HG02885 (cell line): ENCODE results near the gene CAMK2B.
"Not testable (repeated sequence)": the region's sequence is repeated elsewhere in the genome, so short reads cannot be mapped to it uniquely, and the experiment has no call there.

Source experiments
- ATAC-seq: cut with Tn5 transposase; IDR thresholded peaks from one replicate; pipeline ENCODE4 v1.9.1; 2021; ENCODE audit warnings: mild to moderate bottlenecking; ENCODE audit not compliant: unreplicated experiment, poor library complexity

The CAMK2B gene

DNA sequence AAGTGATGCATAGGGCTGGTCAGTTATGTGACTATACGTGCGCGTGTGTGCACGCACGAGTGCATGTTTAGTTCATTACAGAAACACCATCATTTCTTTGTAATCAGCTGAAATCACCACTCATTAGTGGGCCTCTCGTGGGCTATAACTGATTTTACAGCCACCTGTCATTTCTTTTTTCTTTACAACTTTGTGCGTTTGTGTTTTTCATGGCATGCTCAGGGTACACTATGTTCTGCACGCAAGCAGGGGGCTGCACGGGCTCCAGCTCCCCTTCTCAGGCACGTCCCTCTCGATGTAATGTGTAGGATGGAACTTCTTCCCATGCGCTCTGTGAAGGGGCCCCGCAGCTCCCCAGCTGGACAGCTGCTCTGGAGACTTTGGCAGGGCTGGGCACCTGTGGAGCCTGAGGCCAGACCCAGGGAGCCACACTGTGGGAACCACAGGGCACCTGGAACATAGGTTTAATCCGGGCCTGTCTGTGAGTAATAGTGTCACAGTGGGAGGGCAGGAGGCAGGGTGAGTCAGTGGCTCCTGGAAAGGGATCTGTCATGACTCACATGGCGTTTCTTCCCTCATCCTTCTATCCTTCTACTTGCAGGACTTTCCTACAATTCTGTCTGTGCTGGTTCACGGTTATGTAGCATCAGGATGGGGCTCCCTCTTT, 141.1 kb downstream of the CAMK2B start:
- ATAC-seq: no peak

DNA sequence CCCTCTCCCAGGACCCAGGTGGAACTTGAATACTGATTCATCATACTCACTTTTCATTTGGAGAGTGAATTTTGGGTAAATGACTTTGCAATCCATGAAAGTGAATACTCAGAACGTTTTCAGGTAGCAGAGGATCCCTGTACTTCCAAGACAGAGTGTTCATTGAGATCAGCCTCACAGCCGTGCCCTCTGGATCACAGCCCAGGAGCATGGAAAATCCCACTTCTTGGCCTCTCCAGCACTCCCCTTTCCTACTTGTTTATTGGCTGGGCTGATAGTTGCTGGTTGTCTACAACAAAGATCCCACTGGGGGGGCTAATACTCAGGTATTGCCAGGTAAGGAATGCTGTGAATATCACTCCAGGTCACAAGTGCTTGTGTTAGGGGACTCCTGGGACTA, 142.0 kb downstream of the CAMK2B start:
- no peak for ATAC-seq

DNA sequence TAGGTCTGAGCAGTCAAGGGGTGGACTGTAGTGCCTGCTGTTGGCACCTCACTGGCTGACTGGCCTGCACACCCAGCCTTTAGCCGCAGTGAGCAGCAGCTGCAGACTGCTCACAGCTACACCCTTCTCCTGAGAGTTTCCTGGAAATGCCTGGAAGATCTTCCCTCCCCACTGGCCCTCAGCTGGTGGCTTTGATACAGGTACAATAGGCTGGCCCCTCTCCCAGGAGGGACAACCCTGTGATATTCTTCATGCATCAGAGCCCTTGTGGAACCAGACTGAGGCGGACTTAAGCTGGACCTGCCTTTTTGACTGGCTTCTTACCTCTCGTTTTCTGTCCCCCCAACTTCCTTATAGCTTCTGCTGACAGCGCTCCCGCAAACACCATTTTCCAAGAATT, 142.6 kb downstream of the CAMK2B start:
- no peak for ATAC-seq

DNA sequence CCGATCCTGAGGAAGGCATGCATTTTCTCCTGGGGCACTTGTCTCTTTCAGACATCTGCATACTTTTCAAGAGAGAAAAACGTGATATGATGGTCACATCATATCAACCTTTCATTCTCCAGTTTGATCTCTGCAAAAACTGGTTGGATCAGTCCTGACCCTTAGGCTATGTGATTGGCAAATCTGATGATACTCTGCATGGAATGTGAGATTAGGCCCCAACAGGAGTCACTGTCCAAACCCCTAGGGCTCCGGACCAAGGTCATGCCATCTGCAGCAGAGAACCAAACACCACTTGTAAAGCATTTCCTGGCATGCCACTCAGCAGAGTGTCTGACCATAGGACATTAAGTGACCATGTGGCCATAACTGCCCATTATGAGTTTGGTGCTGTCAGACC, 144.8 kb downstream of the CAMK2B start:
- ATAC-seq: no peak

DNA sequence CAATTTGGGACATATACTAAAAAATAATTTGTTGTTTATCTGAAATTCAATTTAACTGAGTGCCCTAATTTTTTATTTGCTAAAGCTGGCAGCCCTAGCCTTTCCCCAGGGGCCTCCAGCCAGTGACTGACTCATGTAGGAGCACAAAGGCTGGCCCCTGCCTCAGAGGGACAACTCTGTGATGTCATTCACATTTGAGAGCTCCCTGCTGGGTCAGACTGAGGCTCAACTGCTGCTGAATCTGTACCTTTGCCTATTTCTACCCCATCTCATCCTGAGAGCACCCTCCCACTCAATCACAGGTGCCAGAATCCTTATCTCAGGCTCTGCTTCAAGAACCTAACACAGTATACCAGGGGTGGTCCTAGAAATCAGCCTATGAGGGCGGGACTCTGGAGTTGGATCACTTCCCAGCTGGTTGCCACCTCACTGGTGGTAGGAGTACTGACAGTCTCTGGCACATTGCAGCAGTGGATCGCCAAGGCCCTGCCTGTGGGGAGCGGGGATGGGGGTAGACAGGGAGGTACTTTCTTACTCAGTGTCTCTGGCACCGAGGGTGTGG, 147.7 kb downstream of the CAMK2B start:
- ATAC-seq: no peak

DNA sequence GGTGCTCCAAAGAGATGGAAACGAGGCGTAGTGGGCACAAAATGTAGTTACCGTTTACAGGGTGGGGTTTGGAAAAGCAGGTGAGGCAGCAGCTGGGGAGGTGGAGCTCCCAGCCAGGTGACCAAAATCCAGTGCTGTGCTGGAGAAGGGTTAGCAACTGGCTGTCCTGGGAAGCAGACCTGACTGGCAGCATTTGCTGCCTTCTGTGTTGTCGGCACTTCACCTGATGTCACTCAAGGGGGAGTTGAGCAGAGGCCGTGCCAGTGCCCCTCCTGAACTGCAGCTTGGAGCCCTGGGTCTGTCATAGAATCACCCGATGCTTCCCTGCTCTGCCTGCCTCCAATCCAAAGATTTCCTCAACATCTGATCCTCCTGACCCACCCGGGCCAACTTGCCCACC, 148.9 kb downstream of the CAMK2B start:
- no peak for ATAC-seq

DNA sequence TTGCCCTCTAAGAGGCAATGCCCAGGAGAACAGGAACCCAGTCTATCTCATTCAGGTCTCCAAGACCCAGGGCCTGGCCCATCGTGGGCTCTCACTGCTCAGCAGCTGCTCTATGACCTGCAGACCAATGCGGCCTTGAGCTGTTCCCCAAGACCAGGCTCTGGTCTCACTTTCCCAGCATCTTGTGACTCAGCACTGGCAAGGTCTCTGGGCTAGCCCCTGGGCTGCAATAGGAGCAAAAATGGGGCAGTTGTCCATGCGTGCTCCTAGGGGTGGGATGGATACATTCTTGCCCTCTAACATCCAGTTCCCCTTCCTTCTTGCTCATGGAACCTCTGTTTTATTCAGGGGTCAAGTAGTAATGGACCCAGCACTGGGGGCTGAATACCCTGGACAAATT, 149.7 kb downstream of the CAMK2B start:
- no peak for ATAC-seq

DNA sequence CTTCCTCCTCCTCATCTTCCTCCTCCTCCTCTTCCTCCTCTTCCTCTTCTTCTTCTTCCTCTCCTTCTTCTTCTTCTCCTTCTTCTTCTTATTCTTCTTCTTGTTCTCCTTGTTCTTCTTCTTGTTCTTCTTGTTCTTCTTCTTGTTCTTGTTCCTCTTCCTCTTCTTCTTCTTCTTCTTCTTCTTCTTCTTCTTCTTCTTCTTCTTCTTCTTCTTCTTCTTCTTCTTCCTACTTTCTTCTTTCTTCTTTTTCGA, 150.8 kb downstream of the CAMK2B start:
- not testable (repeated sequence) for ATAC-seq

DNA sequence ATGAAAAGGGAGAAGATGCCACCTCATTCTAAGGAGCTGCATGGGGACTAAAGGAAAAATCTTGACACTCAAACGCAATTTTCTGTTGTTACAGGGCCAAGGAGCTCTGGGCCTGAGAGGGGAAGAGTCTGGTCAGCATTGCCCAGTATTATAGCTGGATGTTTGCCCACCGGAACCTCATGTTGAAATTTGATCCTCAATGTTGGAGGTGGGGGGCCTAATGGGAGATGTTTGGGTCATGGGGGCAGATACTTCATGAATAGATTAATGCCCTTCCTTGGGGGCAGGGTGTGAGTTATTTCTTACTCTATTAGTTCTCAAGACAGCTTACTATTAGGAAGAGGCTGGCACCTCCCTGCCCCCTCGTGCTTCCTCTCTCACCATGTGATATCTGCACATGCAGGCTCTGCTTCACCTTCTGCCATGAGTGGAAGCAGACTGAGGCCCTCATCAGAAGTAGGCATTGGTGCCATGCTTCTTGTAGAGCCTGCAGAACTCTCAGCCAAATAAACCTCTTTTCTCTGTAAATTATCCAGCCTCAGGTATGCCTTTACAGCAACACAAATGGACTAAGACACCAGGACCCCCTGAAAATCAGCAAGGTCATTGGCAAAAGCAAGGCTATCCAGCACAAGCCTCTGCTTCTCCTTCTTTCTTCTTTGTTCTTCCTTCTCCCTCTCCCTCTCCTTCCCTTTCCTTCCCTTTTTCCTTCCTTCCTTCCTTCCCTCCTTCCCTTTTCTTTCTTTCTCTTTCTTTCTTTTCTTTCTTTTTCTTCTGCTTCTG, 151.3 kb downstream of the CAMK2B start:
- ATAC-seq: no peak

DNA sequence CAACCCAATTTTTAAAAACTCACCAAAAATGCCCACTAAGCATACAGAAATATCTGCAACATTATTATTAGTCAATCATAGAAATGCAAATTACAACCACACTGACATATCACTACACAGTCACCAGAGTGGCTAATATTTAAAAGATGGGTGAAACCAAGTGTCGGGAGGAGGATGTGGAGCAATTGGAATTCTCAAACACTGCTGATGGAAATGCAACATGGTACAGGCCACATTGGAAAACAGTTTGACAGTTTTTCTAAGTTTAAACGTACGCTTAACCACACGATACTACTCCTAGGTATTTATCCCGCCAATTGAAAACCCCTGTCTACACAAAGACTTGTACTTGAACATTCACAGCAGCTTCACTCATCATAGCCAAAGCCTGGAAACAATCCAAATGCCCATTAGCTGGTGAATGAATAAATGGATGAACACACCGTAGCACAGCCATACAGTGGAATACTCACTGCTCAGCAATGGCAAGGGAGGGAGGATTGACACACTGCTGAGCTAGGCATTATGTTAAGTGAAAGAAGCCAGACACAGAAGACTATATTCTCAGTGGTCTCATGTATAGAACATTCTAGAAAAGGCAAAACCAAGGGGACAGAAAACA, 152.5 kb downstream of the CAMK2B start:
- no peak for ATAC-seq

DNA sequence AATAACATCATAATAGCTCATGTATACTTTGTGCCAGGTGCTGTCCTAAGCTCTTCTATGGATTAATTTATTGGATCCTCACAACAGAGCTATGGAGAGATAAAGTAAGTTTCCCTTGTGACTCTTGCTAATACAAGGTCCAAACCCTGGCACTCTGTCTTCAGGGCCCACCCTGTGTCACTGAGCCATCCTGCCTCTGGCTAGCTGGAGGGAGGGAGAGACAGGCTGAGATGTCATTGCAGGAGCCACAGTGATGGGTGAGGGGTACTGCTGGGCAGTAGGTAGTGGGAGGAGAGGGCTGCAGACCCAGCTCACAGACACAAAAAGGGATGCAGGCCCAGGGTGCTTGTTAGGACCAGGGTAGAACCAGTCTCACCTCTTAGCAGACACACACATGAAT, 153.0 kb downstream of the CAMK2B start:
- no peak for ATAC-seq

DNA sequence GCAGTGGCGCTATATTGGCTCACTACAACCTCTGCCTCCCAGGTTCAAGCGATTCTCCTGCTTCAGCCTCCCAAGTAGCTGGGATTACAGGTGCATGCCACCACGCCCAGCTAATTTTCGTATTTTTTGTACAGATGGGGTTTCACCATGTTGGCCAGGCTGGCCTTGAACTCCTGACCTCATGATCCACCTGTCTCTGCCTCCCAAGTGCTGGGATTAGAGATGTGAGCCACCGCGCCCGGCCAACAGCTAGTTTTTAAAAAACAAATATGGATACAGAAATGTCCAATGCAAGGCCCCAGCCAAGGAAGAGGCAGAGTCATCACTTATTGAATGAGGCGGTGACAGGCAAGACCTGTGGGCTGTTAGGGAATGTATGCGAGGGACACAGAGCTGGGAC, 153.5 kb downstream of the CAMK2B start:
- not testable (repeated sequence) for ATAC-seq

DNA sequence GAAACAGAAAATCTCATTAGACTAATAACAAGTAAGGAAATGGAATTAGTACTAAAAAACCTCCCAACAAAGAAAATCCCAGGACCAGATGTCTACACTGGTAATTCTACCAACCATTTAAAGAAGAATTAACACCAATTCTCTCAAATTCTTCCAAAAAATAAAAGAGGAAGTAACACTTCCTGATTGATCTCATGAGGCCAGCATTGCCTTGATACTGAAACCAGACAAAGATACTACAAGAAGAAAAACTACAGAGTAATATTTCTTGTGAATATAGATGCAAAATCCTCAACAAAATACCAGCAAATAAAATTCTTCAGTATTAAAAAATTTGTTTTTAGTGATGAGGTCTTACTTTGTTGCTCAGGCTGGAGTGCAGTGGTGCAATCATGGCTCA, 157.5 kb downstream of the CAMK2B start:
- ATAC-seq: no peak
